ENCODE measurements around the gene C1QL4. TPM values are rescaled to one million over a fixed set of nuclear protein-coding genes. Genes with fewer than 3 reads are reported as not detected.
A peak's percentile ranks its signal among the peaks of the same experiment; 100 is the strongest.

C1QL4 gene
- total RNA-seq, 1 donor from 2014 or later: 0.41 TPM

GRCh38 chr12:49309386-49309785 lies 27.6 kb downstream of the C1QL4 start:
- no peak for DNase-seq (ENCODE audit: low spot score in 2 of 2)

GRCh38 chr12:49305762-49306510 lies 31.1 kb downstream of the C1QL4 start:
- DNase-seq (ENCODE audit: low spot score in 2 of 2) (no peak), FAIRE-seq (no peak)

More at GRCh38 chr12:49309386-49309785, 27.6 kb downstream of the C1QL4 start:
- no peak for FAIRE-seq

- DNase-seq (ENCODE audit: low spot score in 2 of 2): no peak
- FAIRE-seq: no peak
Measured at GRCh38 chr12:49304161-49304560, 32.8 kb downstream of the C1QL4 start.

DNA sequence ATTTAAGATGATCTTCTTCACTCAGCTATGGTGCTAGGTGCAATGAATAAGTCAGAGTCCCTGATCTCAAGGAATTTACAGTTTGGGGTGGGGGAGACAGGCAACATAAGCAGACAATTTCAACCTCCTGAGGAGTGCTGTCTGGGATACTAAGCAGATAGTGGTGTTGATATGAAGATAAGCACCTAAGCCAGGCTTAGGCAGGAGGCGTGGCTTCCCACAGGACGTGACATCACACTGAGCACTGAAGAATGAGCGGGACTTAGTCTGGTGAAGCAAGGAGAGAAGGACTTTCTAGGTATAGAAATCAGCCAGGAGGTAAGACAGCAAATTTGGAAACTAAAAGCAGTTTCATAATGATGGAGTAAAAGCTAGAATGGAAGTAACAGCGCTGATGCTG lies 35.2 kb downstream of the C1QL4 start:
- no peak for DNase-seq (ENCODE audit: low spot score in 2 of 2)
- FAIRE-seq: no peak

- FAIRE-seq: no peak
Measured at GRCh38 chr12:49298160-49298559, 38.8 kb downstream of the C1QL4 start.

DNA sequence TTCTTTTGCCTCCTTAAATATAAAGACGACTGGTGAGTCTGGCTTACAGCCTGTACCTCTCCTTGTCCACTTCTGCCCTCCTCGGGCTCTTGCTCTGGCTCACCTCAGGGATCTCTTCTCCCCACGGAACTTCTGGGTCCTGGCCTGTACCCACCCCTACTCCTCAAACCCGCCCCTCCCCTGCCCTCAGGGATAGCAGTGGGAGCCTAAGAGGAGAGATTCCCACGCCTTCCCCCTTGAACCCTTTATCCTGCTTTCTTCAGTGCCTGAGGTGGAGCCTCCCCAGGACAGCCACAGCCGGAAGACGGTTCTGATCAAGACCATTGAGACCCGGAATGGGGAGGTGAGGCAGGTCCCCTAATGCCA lies 39.3 kb downstream of the C1QL4 start:
- no peak for FAIRE-seq
- no peak for DNase-seq (ENCODE audit: low spot score in 2 of 2)

More at GRCh38 chr12:49298160-49298559, 38.8 kb downstream of the C1QL4 start:
- DNase-seq (ENCODE audit: low spot score in 2 of 2): no peak

DNA sequence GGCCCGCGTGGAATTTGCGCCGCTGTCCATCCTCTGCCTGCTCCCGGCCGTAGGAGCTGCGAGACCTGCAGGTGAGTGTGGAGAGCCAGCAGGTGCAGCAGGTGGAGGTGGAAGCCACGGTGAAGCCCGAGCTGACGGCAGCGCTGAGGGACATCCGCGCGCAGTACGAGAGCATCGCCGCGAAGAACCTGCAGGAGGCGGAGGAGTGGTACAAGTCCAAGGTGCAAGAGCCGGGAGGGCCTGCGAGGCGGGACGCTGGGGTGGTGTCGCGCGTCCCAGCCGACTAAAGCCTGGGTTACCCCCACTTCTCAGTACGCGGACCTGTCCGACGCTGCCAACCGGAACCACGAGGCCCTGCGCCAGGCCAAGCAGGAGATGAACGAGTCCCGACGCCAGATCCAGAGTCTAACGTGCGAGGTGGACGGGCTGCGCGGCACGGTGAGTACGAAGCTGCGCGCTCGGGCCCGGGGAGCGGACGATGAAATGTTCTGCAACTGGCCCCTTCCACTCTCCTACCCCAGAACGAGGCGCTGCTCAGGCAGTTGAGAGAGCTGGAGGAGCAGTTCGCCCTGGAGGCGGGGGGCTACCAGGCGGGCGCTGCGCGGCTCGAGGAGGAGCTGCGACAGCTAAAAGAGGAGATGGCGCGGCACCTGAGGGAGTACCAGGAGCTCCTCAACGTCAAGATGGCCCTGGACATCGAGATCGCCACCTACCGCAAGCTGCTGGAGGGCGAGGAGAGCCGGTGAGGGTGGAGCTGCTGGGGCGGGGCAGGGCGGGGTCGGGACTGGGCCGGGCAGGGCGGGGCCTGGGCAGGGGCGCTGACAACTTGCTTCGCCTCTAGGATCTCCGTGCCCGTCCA lies 39.9 kb downstream of the C1QL4 start:
- DNase-seq (ENCODE audit: low spot score in 2 of 2) (no peak), FAIRE-seq (no peak)

- FAIRE-seq: no peak
- DNase-seq (ENCODE audit: low spot score in 2 of 2): peak in 1 of 2 donors; percentile 64
Measured at GRCh38 chr12:49296034-49296835, 40.8 kb downstream of the C1QL4 start.

DNA sequence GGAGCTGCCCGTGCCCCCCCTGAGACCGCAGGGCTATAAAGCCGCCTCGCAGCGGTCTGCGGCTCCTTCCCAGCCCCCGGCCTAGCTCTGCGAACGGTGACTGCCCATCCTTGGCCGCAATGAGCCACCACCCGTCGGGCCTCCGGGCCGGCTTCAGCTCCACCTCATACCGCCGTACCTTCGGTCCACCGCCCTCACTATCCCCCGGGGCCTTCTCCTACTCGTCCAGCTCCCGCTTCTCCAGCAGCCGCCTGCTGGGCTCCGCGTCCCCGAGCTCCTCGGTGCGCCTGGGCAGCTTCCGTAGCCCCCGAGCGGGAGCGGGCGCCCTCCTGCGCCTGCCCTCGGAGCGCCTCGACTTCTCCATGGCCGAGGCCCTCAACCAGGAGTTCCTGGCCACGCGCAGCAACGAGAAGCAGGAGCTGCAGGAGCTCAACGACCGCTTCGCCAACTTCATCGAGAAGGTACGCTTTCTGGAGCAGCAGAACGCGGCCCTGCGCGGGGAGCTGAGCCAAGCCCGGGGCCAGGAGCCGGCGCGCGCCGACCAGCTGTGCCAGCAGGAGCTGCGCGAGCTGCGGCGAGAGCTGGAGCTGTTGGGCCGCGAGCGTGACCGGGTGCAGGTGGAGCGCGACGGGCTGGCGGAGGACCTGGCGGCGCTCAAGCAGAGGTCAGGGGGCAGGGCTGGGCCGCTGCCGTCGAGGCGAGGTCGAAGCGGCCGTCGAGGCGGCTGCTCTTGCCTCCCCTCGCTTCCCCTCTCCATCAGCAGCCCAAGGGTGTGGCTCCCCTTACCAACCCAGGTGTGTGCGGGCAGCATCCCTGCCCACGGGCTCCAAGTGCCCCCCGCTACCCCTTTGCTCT lies 41.7 kb downstream of the C1QL4 start, which contains the start of gene PRPH:
Gene PRPH (plus strand): TSS at position 66 of the 855 bp plus-strand sequence. CDS start 54 bp downstream, at position 120.
- FAIRE-seq (no peak), DNase-seq (ENCODE audit: low spot score in 2 of 2) (no peak)

GRCh38 chr12:49294804-49295081 lies 42.2 kb downstream of the C1QL4 start:
- FAIRE-seq (no peak), DNase-seq (ENCODE audit: low spot score in 2 of 2) (no peak)

DNA sequence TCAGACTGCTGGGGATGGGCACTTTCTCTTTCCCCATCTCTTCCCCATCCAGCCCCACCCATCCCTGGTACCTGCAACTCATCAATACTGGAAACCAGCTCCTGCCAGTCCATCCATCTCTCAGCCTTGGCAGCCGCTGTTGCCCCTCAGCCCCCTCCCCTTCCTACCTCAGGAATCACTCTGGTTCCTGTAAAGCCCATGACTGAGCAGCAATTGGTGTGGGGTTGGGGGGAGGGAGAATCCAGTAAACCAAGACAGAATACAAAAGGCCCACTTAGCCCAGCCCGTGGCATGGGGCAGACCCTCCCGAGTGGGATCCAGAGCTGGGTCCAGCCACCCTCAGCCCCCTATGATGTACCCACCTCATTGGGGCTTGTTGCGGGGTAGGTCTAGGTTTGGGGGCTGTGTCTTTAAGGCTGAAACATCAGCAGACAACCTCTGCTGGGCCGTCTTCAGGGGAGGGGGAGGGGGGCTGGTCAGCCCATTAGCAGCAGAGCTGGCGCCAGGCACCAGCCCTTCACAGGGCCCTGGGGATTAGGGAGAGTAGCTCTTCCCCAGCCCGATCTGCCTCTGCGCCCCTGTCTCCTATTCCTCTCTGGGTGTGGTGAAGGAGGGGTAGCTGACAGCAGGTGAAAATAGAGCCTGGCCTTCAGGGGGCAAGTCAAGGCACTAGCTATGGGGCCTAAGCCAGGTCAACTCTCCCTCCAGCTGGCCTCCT lies 42.7 kb downstream of the C1QL4 start:
- FAIRE-seq (no peak), DNase-seq (ENCODE audit: low spot score in 2 of 2) (no peak)

DNA sequence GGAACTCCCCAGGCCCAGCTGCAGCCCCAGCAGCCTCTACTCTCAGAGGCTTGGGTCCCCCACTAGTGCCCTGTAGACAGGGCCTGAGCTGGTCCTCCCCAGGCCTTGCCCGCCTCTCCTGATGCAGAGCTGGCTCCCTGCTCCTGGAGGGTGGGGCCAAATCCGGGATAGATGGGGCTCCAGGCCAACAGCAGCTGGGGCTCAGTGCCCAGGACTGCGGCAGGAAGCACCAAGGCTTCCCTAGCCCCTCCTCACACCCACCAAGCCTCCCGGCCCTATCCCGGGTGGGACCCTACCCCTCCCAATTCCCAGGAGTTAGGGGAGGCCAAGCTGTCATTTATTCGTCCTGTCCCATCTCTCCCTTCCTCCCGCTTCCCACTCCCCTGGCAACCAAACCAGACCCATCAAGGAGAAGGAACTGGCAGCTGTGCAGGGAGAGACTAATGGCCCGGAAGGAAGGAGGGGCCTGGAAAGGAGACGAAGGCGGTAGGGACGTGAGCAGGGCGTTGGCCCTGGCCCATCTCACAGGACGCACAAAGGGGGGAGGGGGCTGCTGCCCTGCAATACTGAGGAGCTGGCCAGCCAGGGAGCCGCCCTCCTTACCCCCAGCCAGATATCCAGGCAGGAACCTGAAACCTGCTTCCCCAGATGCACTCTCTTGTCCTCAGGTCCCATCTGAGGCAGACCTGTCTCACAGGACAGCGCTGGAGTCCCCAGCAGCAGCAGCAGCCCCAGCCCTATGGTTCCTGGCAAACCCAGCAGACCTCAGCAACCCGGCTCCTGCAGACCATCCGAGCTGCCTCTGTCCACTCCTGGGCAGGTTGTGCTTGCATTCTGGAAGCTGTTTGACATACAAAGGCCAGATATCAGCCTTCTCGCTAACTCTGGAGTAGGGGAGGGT lies 43.7 kb downstream of the C1QL4 start:
- no peak for DNase-seq (ENCODE audit: low spot score in 2 of 2)
- FAIRE-seq: no peak

DNA sequence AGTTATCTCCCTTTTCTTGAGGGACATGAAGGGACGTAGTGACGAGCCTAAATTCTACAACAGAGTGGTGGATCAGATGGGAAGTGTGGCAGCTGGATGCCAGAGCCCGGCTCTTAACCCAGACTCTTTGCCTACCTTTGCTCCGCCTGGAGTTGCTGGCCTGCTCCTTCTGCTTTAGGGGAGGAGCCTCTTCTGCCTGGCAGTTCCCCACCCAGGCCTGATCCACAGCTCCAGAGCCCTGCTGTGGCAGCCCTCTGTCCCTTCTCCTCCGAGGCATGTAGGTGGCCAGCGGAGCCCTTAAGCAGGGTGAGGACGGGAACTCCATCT lies 44.3 kb downstream of the C1QL4 start:
- DNase-seq (ENCODE audit: low spot score in 2 of 2): no peak
- no peak for FAIRE-seq

- no peak for FAIRE-seq
- DNase-seq (ENCODE audit: low spot score in 2 of 2): no peak
Measured at GRCh38 chr12:49288922-49289555, 47.9 kb downstream of the C1QL4 start.

DNA sequence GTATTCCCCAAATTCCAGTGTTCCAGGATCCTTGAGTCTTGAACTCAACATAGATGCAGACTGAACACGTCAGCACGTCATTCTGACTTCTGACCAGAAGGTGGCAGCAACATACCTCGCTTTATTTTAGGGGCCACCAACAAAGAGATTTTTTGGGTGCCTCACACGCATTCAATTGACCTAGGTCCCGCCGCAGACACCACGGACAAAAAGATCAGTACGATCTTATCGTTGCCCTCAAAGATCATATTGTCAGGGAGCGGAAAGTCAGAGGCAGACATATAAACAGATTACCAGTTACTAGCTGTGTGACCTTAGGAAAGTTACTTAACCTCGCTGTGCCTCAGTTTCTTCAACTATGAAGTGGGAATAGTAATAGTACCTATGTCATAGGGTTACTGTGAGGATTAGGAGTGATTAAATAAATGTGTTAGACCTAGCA lies 48.6 kb downstream of the C1QL4 start:
- FAIRE-seq (no peak), DNase-seq (ENCODE audit: low spot score in 2 of 2) (peak; percentile 66 to 79)

- DNase-seq (ENCODE audit: low spot score in 2 of 2) (no peak), FAIRE-seq (no peak)
Measured at GRCh38 chr12:49287876-49288275, 49.1 kb downstream of the C1QL4 start.

GRCh38 chr12:49284672-49285071 lies 52.3 kb downstream of the C1QL4 start:
- no peak for FAIRE-seq

More at GRCh38 chr12:49284672-49285071, 52.3 kb downstream of the C1QL4 start:
- DNase-seq (ENCODE audit: low spot score in 2 of 2): no peak

All from frontal cortex (tissue), 4 donors.